HCT116 (cell line): Measurements from ENCODE around the gene PHYHIPL.

Source experiments
- CEBPB ChIP-seq: IDR thresholded peaks from 2 replicates; pipeline ENCODE4 v1.6.1; 2012; ENCODE audit warnings: low read depth
- ELF1 ChIP-seq: IDR thresholded peaks from 2 replicates; pipeline ENCODE4 v1.6.1; 2012; ENCODE audit warnings: low read depth, borderline replicate concordance
- EZH2 ChIP-seq: fragments of 200-600 bp; sonication (generic); IDR thresholded peaks from 2 replicates; pipeline ENCODE4 v1.6.1; 2017; ENCODE audit warnings: antibody characterized with exemption, mixed run types
- EZH2phosphoT487 ChIP-seq: fragments of 200-600 bp; IDR thresholded peaks from 2 replicates; pipeline ENCODE4 v1.6.1; 2018; ENCODE audit warnings: antibody characterized with exemption, borderline replicate concordance
- FOSL1 ChIP-seq: IDR thresholded peaks from 2 replicates; pipeline ENCODE4 v1.6.1; 2012; ENCODE audit warnings: low read depth
- POLR2A ChIP-seq: IDR thresholded peaks from 2 replicates; pipeline ENCODE4 v1.7.0; 2011; ENCODE audit warnings: borderline replicate concordance; ENCODE audit not compliant: insufficient read depth, insufficient read length; ENCODE audit errors: extremely low read depth
- POLR2AphosphoS5 ChIP-seq: IDR thresholded peaks from 2 replicates; pipeline ENCODE4 v1.6.1; 2011; ENCODE audit warnings: mild to moderate bottlenecking, low read depth, low read length, moderate library complexity
- RAD21 ChIP-seq: IDR thresholded peaks from 2 replicates; pipeline ENCODE4 v1.6.1; 2012; ENCODE audit warnings: low read depth, mild to moderate bottlenecking
- SIN3A ChIP-seq: IDR thresholded peaks from 2 replicates; pipeline ENCODE4 v1.6.1; 2012; ENCODE audit warnings: low read depth
- SP1 ChIP-seq: IDR thresholded peaks from 2 replicates; pipeline ENCODE4 v1.6.1; 2012; ENCODE audit warnings: low read depth
- SRF ChIP-seq: IDR thresholded peaks from 2 replicates; pipeline ENCODE4 v1.6.1; 2012; ENCODE audit warnings: low read depth
- TF ChIP-seq, protein P1 (sequence below), 3 experiments: fragments of 200-600 bp in 1 of 3; sonication (generic) in 1 of 3; IDR thresholded peaks in 2 of 3; conservative IDR thresholded peaks in 1 of 3; 2 replicates each; pipeline ENCODE4 v1.5.1; 2012 to 2017; ENCODE audit warnings: low read depth in 2 of 3, low read length in 2 of 3, antibody characterized with exemption in 1 of 3, borderline replicate concordance in 1 of 3, control low read depth in 1 of 3, mild to moderate bottlenecking in 1 of 3, mixed read lengths in 1 of 3, mixed run types in 1 of 3, moderate library complexity in 1 of 3; ENCODE audit not compliant: insufficient read depth in 1 of 3
- TF ChIP-seq, protein P2 (sequence below): IDR thresholded peaks from 2 replicates; pipeline ENCODE4 v1.6.1; 2012; ENCODE audit warnings: low read depth
- TF ChIP-seq, protein P3 (sequence below): IDR thresholded peaks from 2 replicates; pipeline ENCODE4 v1.6.1; 2012

- TF ChIP-seq FOSL1 = no peak
- TF ChIP-seq CEBPB = no peak
- TF ChIP-seq, protein P1, sequence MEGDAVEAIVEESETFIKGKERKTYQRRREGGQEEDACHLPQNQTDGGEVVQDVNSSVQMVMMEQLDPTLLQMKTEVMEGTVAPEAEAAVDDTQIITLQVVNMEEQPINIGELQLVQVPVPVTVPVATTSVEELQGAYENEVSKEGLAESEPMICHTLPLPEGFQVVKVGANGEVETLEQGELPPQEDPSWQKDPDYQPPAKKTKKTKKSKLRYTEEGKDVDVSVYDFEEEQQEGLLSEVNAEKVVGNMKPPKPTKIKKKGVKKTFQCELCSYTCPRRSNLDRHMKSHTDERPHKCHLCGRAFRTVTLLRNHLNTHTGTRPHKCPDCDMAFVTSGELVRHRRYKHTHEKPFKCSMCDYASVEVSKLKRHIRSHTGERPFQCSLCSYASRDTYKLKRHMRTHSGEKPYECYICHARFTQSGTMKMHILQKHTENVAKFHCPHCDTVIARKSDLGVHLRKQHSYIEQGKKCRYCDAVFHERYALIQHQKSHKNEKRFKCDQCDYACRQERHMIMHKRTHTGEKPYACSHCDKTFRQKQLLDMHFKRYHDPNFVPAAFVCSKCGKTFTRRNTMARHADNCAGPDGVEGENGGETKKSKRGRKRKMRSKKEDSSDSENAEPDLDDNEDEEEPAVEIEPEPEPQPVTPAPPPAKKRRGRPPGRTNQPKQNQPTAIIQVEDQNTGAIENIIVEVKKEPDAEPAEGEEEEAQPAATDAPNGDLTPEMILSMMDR (IDR thresholded peaks at IDR 0.05 in 2 of 3, conservative IDR thresholded peaks at IDR 0.05 in 1 of 3; ENCODE audit: borderline replicate concordance in 1 of 3, insufficient read depth in 1 of 3, low read depth in 2 of 3, low read length in 2 of 3) = no peak
- no peak for TF ChIP-seq SP1
- no peak for TF ChIP-seq ELF1
- TF ChIP-seq, protein P2, sequence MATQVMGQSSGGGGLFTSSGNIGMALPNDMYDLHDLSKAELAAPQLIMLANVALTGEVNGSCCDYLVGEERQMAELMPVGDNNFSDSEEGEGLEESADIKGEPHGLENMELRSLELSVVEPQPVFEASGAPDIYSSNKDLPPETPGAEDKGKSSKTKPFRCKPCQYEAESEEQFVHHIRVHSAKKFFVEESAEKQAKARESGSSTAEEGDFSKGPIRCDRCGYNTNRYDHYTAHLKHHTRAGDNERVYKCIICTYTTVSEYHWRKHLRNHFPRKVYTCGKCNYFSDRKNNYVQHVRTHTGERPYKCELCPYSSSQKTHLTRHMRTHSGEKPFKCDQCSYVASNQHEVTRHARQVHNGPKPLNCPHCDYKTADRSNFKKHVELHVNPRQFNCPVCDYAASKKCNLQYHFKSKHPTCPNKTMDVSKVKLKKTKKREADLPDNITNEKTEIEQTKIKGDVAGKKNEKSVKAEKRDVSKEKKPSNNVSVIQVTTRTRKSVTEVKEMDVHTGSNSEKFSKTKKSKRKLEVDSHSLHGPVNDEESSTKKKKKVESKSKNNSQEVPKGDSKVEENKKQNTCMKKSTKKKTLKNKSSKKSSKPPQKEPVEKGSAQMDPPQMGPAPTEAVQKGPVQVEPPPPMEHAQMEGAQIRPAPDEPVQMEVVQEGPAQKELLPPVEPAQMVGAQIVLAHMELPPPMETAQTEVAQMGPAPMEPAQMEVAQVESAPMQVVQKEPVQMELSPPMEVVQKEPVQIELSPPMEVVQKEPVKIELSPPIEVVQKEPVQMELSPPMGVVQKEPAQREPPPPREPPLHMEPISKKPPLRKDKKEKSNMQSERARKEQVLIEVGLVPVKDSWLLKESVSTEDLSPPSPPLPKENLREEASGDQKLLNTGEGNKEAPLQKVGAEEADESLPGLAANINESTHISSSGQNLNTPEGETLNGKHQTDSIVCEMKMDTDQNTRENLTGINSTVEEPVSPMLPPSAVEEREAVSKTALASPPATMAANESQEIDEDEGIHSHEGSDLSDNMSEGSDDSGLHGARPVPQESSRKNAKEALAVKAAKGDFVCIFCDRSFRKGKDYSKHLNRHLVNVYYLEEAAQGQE = no peak
- TF ChIP-seq SIN3A = no peak
- TF ChIP-seq POLR2A = no peak
- no peak for TF ChIP-seq EZH2
- no peak for TF ChIP-seq EZH2phosphoT487
- no peak for TF ChIP-seq SRF
- TF ChIP-seq RAD21 = no peak
- TF ChIP-seq POLR2AphosphoS5 = no peak
- TF ChIP-seq, protein P3, sequence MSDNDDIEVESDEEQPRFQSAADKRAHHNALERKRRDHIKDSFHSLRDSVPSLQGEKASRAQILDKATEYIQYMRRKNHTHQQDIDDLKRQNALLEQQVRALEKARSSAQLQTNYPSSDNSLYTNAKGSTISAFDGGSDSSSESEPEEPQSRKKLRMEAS = no peak
Measured at GRCh38 chr10:59222788-59223187, 46.3 kb downstream of the PHYHIPL start.
